Measurements from ENCODE around the gene FGF22.

The FGF22 gene

DNA sequence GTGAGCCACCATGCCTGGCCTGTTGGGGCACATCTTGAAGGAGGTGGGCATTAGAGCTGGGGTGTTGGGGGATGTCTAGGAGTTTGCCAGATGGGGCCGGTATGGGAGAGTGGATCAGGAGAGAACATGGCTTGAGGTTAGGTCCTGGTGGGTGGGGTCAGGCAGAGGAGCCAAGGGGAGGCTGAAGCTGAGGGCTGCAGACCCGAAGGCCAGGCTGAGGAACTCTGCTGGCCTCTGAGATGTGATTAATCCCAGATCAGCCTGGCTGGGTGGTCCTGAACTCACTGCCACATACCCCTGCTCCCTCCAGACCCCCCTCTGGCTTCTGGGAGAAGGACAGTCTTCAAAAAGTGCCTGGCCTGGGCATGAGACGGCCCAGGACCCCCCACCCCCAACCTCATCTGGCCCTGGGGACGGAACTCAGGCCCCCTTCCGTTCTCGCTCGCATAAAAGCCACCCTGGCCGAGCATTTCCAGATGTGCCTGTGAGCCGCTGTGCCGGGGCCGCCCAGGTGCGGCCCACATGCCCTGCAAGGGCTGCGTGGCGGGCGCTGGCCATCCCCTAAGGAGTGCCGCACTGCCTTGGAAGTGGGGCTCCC, 39.2 kb downstream of the FGF22 start:
- DNase-seq, result no peak

DNA sequence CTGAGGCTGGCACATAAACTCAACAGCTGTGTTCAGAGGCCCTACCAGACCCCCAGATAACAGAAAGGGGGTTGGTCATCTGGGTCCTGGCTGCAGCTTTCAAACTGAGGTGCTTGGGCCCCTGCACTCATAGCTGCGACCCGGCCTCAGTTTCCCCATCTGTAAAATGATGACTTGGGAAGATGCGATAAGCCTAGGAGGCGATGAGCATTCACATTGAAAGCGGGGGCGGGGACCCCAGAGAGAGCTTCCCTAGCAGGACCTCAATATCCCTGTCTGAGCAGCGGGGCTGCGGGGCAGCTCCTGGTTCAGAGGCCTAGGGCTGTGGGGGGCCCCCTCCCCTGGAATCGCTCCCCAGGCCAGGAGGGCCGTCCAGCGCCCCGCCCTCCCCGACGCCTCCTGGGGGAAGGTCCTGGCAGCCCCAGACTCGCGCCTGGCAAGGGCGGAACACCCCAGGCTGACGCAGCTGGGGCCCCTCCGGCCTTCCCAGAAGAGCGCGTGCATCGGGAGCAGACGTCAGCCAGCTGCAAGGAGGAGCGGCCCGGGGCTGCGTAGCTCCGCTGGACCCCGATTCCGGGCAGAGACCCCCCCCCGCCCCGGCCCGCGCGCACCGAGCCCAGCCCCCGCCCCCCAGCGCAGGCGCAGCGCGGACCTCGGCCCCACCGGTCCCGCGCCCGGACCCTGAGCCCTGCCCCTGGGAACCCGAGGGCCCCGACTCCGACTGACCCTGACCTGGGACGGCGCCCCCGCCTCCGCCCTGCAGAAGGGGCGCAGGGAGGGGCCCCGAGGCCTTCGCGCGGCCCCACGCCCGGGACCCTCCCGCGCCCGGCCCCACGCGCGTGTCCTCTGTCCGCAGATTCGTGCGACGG, 40.0 kb downstream of the FGF22 start:
- peak in 35 of 51 donors; percentile 15 to 74 (median 54) for DNase-seq

DNA sequence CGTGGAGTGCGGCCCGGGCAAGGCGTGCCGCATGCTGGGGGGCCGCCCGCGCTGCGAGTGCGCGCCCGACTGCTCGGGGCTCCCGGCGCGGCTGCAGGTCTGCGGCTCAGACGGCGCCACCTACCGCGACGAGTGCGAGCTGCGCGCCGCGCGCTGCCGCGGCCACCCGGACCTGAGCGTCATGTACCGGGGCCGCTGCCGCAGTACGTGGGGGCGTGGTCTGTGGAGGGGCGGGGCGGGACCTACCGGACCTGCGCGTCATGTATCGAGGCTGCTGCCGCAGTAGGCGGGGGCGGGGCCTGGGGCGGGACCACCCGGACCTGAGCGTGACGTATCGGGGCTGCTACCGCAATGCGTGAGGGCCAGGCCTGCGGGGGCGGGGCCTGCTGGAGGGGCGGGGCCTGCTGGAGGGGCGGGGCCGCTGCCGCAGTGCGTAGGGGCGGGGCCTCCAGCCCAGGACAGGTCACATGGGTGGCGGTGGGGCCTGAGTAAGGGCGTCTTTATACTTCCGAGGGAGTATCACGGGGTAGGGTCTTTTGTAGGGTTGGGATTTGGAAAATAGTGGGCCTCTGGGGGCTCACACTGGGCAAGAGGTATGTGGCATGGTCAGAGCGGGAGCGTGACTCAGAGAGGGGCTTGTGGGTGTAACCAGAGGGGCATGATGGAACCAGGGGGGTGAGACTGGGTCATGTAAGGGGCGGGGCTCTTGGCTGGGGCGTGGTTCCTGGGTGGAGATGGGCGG, 40.8 kb downstream of the FGF22 start:
- peak; percentile 77 to 100 (median 98) for DNase-seq

DNA sequence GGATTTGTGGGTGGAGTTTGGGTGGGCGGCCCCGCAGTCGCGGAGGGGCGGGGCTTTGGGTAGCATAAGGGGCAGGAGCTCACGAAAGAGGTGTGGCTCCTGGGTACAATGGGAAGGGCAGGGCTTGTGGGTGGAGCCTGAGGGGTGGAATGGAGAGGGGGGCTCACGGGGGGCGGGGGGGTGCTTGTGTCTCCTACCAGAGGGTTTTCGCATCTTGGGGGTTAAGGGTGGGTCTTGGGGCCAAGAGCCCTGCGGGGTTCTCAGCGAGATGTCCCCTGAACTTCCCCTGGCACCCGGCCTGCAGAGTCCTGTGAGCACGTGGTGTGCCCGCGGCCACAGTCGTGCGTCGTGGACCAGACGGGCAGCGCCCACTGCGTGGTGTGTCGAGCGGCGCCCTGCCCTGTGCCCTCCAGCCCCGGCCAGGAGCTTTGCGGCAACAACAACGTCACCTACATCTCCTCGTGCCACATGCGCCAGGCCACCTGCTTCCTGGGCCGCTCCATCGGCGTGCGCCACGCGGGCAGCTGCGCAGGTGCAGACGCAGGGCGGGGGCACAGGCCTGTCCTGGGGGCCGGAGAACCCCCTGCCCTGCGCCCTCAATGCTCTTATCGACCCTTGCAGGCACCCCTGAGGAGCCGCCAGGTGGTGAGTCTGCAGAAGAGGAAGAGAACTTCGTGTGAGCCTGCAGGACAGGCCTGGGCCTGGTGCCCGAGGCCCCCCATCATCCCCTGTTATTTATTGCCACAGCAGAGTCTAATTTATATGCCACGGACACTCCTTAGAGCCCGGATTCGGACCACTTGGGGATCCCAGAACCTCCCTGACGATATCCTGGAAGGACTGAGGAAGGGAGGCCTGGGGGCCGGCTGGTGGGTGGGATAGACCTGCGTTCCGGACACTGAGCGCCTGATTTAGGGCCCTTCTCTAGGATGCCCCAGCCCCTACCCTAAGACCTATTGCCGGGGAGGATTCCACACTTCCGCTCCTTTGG, 41.6 kb downstream of the FGF22 start:
- peak in 3 of 51 donors; percentile 47 to 73 (median 53) for DNase-seq

DNA sequence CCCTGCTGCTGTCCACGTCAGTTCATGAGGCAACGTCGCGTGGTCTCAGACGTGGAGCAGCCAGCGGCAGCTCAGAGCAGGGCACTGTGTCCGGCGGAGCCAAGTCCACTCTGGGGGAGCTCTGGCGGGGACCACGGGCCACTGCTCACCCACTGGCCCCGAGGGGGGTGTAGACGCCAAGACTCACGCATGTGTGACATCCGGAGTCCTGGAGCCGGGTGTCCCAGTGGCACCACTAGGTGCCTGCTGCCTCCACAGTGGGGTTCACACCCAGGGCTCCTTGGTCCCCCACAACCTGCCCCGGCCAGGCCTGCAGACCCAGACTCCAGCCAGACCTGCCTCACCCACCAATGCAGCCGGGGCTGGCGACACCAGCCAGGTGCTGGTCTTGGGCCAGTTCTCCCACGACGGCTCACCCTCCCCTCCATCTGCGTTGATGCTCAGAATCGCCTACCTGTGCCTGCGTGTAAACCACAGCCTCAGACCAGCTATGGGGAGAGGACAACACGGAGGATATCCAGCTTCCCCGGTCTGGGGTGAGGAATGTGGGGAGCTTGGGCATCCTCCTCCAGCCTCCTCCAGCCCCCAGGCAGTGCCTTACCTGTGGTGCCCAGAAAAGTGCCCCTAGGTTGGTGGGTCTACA, 43.1 kb downstream of the FGF22 start:
- DNase-seq, result no peak

DNA sequence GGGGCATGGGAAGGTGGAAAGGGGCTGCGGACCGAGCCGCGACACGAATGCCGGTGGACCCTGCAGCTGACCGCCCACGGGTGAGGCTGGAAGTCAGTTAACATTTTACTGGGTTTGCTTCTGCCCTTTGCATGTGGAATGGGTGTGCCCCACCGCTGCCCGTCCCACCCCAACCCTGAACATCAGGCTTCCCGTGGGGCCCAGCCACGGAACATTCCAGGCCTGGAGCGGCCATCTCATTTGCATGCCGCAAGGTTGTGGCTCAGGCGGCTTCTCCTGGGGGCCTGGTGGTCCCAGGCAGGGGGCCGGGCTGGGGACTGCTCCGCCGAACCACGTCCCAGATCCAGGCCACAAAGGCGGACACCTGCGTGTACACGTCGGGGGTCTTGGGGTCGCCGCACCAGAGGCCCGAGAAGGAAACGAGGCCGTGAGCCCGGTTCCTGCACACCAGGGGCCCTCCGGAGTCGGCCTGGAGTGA, 45.8 kb downstream of the FGF22 start:
- no peak for DNase-seq

DNA sequence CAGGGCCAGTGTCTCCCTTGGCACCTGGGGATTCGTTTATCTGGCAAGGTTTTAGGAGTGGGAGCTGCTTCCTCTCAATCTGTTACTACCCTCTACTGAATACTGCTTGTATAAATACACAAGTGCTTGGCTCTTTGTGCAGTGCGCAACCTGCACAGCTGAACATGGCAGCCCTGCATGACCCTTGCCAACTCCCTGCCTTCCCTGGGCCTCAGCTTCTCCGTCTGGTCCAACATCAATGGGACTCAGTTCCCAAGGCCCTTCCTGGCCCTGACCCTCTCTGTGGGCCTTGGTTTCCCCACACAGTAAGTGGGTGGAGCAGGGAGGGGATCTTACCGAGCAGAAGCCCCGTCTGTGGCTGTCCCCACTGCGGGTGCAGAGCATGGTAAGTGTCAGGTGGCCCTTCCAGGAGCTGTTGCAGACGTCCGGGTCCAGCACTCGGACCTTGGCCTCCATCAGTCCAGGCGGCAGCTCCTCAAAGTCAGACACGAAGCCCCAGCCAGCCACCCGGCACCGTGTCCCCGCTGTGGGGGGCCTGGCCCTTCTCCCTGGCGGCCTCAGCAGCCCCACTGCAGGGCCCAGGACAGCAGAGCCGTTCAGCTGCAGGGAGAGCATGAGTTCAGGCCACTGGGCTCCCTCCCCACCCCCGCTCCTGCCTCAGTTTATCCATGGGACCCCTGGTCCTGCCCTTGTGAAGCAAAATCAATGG, 47.1 kb downstream of the FGF22 start:
- no peak for DNase-seq

DNA sequence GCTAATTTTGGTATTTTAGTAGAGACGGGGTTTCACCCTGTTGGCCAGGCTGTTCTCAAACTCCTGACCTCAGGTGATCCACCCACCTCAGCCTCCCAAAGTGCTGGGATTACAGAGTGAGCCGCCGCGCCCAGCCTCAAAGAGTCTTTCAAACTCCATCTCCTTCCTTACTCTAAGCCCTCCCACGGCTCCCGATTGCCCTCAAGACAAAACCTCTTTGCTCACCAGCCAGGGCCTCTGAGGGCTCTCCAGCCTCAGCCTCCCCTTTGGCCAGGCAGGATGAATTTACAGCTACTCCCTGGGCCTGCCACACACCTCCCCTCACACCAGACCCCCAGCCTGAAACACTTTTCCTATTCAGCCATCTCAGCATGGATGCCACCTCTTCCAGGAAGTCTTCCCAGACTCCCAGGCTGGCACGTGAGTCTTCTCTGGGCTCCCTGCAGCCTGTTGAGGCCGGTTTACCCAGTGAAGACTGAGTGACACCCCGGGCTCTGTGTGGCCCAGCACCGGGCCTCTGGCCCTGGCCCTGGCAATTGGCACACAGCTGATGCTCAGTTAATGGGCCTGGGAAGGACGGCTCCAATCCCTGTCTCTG, 48.0 kb downstream of the FGF22 start:
- DNase-seq, result no peak

DNA sequence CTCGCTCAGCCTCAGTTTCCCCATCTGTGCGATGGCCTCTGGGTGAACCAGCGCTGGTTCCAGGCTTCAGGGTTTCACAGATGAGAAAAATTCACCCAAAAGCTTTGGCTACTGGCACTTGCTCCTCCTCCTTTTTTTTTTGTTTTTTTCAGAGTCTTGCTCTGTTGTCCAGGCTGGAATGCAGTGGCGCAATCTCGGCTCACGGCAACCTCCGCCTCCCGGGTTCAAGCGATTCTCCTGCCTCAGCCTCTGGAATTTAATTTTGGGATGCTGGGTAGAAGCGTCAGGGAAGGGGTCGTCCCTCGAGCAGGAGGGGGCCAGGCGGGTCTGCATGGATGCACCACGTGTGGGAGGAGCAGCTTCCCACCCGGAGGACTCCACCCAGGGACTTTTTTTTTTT, 48.5 kb downstream of the FGF22 start:
- DNase-seq, result no peak

DNA sequence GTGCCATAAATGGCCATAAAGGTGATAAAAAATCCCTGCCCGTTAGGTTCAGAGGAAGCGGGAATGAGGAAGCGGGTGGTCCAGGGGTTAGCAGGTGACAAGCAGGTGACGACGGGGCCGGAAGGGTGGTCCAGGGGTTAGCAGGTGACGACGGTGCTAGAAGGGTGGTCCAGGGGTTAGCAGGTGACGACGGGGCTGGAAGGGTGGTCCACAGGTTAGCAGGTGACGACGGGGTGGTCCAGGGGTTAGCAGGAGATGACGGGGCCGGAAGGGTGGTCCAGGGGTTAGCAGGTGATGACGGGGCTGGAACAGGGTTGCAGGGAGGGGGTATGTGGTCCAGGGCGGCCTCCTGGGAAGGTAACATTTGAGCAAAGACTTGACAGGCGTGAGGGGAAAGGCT, 49.3 kb downstream of the FGF22 start:
- DNase-seq, result no peak

DNA sequence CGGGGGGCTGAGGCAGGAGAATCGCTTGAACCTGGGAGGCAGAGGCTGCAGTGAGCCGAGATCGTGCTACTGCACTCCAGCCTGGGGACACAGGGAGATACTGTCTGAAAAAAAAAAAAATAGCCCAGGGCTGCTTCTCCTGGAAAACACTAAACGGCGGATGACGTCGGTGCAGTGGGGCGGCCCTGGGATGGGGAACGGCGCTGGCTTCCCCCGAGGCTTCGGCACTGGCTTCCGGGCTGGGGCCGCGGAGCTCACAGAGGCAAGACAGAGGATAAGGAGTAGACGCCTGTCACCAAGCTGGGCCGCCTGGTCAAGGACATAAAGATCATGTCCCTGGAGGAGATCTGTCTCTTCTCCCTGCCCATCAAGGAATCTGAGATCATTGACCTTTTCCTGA, 50.5 kb downstream of the FGF22 start:
- DNase-seq, result no peak
